Measurements from ENCODE around the gene BTBD19.
"Not testable (repeated sequence)": the region's sequence is repeated elsewhere in the genome, so short reads cannot be mapped to it uniquely, and the experiment has no call there.

BTBD19 gene, protein sequence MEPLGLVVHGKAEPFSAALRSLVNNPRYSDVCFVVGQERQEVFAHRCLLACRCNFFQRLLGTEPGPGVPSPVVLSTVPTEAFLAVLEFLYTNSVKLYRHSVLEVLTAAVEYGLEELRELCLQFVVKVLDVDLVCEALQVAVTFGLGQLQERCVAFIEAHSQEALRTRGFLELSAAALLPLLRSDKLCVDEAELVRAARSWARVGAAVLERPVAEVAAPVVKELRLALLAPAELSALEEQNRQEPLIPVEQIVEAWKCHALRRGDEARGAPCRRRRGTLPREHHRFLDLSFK

DNA sequence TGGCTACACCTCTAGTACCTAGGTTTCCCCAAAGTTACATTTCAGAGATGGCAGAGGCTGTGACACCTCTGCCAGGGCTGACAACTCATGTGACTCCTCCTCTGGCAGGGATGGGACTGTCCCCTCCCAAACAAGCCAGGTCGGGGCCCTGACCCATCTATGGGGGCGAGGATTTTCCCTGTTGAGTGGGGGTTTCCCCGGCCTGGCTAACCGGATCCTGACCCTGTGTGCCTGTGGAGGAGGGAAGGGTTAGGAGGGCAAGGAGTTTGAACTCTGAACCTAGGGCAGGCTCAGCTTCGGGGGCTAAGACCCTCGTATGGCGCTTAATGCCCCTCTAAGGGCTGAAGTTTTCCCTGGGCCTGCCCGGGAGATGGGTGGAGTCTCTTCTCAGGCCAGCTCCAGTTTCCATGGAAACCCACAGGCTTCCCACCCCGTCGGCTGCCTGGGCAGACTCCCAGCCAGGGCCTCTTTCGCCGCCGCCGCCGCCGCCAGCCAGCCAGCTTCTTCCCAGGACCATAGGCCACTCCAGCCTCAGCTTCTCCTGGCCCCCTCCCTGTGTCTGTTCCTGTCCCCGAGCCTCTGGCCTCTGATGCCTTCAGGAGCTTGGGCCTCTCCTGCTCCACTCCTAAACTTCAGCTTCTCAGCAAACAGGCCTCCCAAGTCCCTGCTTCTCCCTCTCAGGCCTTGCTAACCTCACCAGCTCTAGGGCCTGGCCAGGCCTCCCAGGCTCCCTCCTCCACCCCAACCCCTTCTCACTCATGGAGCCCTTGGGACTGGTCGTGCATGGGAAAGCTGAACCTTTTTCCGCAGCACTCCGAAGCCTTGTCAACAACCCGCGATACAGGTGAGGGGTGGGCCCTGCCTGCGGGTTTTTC lies at the start of gene BTBD19:
Gene BTBD19, plus strand, starts transcription at position 461 of the 875 bp plus-strand sequence. Its CDS starts 298 bp downstream, at position 759.
- in situ Hi-C loops (cut with MboI; ENCODE audit: low sequenced_read_pairs), result no loop called here

DNA sequence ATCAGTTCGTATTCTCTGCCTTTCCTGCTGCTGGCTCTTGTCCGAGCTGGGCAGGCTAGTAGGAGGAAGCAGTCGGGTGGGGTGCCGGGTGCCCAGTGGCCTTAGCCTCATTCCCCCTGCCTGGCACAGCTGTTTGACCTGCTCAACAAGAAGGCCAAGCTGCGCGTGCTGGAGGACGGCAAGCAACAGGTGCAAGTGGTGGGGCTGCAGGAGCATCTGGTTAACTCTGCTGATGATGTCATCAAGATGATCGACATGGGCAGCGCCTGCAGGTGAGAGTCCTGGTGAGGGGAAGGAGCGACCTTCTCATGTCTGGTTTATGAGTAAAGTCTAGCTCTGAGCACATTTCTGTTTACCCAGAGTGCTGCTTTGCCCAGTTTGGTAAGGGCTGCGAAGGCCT lies 49.2 kb upstream of the BTBD19 start:
- in situ Hi-C loops (cut with MboI; ENCODE audit: low sequenced_read_pairs), result no loop called here

DNA sequence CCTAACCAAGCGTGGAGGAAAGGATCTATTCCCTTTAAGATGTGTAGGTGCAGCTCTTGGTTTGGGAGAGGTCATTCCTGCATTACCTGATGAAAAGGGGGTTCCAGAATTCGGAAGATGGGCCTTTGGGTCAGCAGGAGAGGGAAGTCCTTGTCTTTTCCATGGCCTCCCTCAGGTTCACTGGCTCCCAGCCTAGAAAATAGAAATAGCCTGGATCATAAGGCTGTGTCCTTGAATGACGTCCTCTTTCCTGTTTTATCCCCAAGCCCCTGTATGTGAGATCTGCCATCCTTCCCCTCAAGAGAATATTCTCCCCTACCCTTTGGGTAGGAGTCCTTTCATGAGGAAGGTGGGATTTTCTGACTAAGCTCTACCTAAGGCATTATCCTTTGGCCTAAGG lies 47.4 kb upstream of the BTBD19 start:
- in situ Hi-C loops (cut with MboI; ENCODE audit: low sequenced_read_pairs), result no loop called here

DNA sequence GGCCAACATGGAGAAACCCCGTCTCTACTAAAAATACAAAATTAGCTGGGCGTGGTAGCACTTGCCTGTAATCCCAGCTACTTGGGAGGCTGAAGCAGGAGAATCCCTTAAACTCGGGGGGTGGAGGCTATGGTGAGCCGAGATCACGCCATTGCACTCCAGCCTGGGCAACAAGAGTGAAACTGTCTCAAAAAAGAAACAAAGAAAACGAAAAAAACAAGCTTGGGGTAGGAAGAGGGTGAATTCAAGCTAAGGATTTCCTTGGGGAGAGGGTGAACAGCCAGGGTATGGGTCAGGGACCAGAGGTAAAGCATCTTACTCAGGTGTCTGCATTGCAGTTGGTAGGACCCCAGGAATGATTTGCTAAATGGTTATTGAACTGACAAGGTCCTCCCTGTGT lies 41.9 kb upstream of the BTBD19 start:
- in situ Hi-C loops (cut with MboI; ENCODE audit: low sequenced_read_pairs), result not testable (repeated sequence)

DNA sequence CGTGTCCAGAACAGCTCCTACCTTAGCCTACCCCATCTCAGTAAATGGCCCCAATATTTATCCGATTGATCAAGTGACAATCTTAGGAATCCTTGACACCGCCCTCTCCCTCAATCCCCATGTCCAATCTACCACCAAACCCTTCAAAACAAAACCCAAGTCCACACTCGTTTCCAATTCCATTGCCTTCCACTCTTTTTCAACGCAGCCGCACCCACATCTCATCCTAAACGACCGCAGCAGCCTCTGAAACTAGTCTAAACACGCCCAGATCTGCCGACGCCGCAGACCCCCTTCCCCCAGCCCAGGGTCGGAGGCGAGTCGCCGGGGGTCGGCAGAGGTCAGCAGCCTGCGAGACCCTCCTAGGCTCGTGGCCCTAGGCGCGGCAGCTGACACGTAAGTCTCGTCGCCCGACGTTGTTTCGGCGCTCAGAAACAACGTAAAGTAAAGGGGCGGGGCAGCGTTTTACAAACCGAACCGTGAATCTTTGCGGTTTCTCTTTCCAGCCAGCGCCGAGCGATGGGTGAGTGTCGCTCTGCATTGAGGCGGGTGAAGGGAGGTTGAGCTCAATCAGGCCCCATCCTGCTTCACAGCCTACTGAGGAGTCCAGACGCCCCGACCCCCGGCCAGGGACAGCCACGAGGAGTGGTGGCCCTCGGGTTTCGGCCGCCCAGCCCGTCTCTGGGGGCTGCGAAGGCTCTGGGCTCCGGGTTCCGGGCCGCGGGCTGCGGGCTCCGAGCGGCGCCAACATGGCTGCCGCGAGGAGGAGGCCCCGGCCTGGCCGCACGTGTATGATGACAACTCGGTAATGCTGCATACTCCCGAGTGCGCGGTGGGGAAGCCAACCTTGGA lies 33.0 kb upstream of the BTBD19 start, which contains the start of gene RPS8:
Gene RPS8, plus strand, starts transcription at position 463 of the 852 bp plus-strand sequence. Its CDS starts 57 bp downstream, at position 520.
- in situ Hi-C loops (cut with MboI; ENCODE audit: low sequenced_read_pairs), result no loop called here

DNA sequence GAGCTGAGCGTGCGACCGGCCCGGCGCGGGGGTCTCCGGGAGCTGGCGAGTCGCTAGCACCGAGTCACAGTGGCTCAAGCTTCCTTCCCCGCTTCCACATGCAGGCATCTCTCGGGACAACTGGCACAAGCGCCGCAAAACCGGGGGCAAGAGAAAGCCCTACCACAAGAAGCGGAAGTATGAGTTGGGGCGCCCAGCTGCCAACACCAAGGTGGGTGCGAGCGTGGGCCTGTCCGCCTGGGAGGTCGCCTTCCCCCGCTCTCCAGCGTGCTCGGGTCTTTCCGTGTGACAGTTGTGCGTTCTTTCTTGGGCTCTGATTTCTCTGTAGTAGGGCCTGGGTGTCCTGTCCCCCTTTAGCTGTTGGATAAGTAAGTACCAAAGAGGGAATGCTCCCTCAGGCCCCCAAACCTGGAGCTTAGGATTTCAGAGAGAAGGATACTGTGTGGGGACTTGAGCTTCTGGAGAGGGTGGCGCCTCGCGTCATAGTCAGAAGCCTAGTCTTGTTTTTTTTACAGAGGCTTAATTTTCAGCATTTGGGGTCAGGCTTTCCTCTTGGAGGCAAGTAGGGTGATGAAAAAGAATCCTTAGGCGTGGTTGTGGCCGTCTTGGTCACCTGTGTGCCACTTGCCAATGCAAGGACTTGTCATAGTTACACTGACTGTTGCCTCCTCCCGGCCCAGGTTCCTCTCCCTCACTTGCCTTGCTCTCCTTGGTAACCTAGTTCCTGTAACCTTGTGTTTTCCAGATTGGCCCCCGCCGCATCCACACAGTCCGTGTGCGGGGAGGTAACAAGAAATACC lies 32.2 kb upstream of the BTBD19 start:
- in situ Hi-C loops (cut with MboI; ENCODE audit: low sequenced_read_pairs), result no loop called here

DNA sequence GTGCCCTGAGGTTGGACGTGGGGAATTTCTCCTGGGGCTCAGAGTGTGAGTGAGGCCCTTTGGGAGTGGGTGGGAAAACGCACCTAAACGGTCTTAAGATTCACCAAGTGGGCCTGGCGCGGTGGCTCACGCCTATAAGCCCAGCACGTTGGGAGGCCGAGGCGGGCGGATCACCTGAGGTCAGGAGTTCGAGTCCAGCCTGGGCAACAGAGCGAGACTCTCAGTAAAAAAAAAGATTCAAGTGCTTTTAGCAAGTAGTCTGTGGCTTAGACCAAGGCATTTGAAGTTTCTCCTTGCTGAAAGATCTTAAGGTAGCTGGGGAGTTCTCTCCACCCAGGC lies 31.6 kb upstream of the BTBD19 start:
- in situ Hi-C loops (cut with MboI; ENCODE audit: low sequenced_read_pairs), result no loop called here

DNA sequence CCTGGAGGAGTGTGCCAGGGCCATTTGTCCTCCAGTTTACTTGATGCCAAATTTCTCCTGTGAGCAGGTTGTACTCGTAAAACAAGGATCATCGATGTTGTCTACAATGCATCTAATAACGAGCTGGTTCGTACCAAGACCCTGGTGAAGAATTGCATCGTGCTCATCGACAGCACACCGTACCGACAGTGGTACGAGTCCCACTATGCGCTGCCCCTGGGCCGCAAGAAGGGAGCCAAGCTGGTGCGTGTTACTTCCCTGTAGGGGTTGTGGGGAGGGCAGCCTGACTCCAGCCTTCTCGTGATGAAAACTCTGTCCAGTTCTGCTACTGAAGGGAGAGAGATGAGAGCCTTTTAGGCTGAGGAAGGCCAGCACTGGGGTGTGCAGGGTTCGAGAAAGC lies 30.8 kb upstream of the BTBD19 start:
- in situ Hi-C loops (cut with MboI; ENCODE audit: low sequenced_read_pairs), result no loop called here

DNA sequence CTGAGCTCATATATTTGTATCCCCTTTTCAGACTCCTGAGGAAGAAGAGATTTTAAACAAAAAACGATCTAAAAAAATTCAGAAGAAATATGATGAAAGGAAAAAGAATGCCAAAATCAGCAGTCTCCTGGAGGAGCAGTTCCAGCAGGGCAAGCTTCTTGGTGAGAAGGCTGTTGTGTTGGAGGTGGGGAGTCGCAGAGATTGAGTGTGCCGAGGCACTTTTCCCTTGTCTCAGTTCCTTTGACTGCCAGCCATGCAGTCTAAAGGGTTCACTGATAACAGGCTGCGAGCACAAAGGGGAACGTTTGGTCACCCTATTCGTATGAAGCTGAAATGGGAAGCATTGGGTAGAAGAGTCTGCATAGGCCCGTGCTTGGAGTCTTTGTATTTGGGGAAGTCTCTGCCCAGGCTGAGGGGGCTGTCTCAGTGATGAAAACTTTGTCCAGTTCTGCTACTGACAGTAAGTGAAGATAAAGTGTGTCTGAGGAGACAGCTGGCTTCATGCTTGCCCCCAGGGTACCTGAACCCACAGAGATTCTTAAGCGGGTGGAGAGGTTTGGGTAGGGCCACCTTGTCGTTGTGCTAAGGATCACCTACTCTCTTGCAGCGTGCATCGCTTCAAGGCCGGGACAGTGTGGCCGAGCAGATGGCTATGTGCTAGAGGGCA lies 30.2 kb upstream of the BTBD19 start:
- in situ Hi-C loops (cut with MboI; ENCODE audit: low sequenced_read_pairs), result no loop called here

DNA sequence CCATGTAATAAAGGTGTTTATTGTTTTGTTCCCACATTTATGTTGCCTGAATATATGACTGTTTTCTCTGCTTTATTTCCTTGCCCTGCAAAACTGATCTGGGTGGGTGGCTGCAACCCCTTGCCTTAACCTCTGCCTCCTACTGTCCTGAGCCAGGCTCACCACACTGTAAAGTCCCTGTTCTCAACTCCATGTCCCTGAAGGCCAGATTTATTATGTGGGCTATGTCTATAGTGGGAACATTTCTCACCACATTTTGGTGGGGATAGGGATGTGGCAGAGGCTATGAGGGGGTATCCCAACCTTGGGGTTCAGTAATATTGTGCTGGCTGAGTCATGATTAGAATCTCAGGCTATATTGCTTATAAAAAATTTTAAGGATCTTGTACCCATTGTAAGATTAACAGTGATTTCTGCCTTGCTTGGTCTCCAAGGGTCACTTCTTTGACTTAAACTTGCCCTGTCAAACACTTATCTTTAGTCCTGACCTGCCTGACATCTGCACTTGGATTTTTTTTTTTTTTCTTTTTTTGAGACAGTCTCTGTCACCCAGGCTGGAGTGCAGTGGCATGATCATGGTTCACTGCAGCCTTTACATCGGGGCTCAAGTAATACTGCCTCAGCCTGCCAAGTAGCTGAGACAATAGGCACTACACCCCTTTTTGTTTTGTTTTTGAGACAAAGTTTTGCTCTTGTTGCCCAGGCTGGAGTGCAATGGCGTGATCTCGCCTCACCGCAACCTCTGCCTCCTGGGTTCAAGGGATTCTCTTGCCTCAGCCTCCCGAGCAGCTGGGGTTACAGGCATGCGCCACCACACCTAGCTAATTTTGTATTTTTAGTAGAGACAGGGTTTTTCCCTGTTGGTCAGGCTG lies 29.4 kb upstream of the BTBD19 start:
- in situ Hi-C loops (cut with MboI; ENCODE audit: low sequenced_read_pairs), result no loop called here

DNA sequence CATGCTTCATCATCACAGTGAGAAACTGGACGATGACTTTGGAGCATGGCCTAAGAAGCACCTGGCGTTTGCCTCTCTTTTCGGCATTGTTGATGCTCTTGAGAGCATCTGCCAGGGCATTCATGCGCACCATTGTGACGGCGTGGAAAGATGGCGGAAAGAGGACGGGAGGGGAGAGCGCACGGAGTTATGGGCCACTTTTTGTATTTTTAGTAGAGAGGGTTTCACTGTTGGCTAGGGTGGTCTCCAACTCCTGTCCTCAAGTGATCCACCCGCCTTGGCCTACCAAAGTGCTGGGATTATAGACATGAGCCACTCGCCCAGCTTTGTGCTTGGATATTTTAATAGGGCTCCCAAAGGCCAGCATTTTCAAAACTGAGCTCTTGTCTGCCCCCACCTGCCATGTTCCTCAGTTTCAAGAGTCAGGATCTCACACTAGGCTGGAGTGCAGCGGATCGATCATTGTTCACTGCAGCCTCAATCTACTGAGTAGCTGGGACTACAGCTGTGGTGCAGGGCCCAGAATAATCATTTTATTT lies 27.7 kb upstream of the BTBD19 start:
- in situ Hi-C loops (cut with MboI; ENCODE audit: low sequenced_read_pairs), result no loop called here

DNA sequence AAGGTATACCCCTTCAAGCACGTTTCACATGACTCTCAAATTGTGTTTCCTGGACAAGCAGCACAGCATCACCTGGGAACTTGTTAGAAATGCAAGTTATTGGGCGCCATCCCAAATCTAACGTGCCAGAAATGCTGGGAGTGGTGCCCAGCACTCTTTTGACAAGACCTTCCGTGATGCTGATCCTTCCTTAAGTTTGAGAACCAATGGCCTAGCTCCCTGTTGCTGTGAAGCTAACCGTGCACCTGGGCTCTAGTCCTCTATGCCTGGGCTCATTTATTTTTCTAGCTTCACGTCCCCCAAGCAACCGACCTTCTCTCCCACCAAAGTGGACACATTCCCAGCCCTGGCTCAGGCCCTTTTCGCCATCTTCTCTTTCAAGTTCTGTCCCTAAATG lies 24.6 kb upstream of the BTBD19 start:
- in situ Hi-C loops (cut with MboI; ENCODE audit: low sequenced_read_pairs), result no loop called here

DNA sequence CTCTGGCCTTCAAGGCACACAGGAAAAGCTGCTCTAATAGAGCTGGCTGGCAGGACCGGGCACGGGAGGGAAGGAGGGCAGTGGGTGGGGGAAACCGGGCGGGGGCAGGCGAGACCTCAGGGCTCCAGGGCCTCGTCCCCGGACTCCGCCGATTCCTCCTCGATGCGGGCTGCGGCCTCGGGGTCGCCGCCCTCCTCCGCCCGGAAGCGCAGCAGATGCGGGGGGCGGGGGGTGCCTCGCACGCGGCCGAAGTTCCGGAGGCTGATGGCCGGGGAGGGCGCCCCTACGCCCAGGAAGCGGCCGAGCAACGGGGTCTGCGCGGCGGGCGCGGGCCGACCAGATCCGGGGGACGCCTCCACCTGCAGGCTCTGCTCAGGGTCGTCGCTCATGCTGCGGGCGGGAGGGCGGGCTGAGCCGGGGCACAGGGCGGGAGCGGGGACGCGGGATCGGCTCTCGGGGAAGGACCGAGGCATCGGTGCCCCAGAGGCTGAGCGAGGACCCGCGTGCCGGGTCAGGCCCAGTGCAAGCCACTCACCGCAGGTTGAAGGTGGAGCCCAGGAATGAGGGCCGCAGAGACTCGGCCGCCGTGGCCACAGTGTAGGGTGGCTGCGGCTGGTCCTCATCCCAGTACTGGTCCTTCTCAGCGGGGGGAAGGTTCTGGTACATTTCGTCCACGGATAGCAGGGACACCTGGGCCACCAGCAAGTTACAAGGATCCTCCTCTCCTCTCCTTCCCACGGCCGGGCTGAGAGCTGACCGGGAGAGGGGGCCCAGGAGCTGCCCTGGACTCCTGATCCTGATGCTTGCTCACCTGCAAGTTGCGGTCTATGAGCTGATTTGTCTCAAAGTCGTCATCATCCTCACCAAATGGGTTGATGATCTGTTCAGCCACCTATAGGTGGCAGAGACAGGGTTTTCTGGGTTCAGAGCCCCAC lies 24.0 kb upstream of the BTBD19 start:
- in situ Hi-C loops (cut with MboI; ENCODE audit: low sequenced_read_pairs), result no loop called here

DNA sequence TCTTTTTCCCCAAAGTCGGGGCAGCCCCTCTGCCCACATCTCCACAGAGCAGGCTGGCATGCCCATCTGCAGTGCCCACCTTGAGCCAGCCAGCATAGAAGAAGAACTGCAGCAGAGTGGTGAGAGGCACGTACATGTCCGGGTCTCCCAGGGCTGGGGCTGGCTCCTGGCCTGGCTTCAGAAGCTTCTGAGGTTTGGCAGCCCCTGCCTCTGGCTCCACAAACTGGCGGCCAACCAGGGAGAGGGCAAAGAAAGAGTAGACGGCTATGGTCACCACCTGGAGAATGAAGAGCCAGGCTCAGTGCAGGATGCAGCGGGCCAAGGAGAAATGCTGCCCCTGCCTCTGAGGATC lies 23.3 kb upstream of the BTBD19 start:
- in situ Hi-C loops (cut with MboI; ENCODE audit: low sequenced_read_pairs), result no loop called here

DNA sequence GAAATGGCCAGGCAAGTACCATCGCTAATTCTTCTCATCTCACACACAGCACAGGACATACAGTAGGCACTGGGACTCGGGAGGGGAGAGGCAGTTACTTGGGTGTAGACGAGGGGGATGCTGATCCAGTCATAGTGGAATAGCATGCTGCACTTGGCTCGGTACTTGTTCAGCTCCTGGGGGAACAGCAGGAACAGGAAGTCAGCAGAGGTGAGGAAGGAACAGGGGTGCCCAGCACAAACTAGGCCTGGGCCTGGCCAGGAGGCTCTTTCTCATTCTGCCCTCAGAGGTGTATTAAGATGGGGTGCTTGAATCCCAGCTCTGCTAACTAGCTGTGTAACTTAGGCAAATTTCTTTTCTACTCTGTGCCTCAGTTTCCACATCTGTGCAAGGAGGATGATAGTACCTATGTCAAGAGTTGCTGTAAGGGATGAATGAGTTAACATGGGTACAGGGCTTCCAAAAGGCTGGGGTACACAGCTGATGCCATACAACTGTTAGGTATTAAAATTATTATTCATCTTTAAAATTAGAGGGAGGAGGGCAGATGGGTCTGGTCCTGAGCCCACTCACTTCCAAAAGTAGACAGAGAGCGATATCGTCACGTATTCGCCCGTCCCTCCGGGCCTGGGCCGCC lies 22.7 kb upstream of the BTBD19 start:
- in situ Hi-C loops (cut with MboI; ENCODE audit: low sequenced_read_pairs), result no loop called here

DNA sequence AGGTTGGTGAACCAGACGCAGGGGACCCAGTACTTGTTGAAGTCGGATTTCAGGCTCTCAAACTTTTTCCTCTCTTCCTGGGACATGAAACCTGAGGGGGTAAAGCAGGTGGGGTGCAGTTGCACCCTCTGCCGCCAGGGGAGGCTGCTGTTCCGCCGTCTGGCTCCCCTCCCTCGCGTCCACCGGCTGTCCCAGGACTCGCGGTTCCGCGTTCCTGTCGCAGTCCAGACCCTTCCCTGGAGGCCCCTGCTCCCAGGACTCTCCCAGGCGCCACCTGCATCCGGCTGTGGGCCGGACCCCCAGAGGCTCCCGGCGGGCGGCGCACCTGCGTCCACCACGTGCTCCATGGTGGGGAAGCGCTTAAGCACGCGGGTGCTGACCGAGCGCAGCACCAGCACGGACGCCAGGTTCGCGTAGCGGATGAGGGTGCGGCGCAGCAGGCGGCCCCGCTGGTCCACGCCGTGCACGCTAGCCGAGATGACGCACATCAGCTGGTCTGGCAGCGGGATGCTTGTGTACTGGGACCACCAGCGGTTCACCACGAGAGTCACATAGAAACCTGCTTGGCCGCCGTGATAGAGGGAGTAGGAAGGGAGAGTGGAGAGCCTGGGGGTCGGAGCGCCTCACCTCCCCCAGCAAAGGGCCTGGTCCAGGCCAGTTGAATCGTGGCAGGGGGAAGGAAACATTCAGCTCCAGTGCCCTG lies 22.0 kb upstream of the BTBD19 start:
- in situ Hi-C loops (cut with MboI; ENCODE audit: low sequenced_read_pairs), result no loop called here

All from HL-60/S4 (cell line).